Fibroblast of the aortic adventitia (primary cell): ENCODE data around the gene OSBPL1A. TPM values are rescaled to one million over a fixed set of nuclear protein-coding genes. Genes with fewer than 3 reads are reported as not detected.
A peak's percentile ranks its signal among the peaks of the same experiment; 100 is the strongest.

Experiments
- DNase-seq: peaks from one replicate; pipeline ENCODE4 v3.0.0-alpha.2; 2010; ENCODE audit warnings: low read depth
- H3K4me3 ChIP-seq: 2 replicates; pipeline ENCODE4 v1.5.1; 2011; ENCODE audit warnings: low read depth, mild to moderate bottlenecking, control low read depth, low read length, moderate library complexity
- total RNA-seq: library from RNA; depleted of rRNA; stranded (reverse); fragments of >200 nt; gene quantifications from 2 replicates; pipeline ENCODE4 v1.2.3, GENCODE V29; 2012; ENCODE audit warnings: low replicate concordance
- TF ChIP-seq, protein P1 (sequence below): IDR thresholded peaks from 2 replicates; pipeline ENCODE4 v1.5.1; 2011; ENCODE audit warnings: mild to moderate bottlenecking, low read length, control low read depth, inconsistent platforms; ENCODE audit not compliant: insufficient read depth

OSBPL1A gene
- total RNA-seq, 1 donor = 80.4 TPM

DNA sequence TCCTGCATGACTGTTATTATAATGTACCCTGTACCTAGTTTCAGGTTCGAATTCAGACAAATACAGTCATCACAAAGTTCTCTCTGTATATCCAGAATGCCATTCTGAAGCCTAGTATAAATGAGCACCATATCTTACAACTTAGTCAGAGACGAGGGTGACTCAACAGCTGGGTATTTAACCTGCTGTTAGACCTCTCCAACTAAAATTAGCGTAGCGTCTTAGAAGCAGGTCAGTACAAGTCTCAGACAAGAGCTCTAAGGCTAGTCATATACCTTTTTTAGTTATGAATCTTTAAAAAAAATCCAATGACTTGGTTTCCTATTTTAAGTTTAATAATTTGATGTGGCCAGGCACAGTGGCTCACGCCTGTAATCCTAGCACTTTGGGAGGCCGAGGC is 184.7 kb downstream of the OSBPL1A start:
- TF ChIP-seq, protein P1, sequence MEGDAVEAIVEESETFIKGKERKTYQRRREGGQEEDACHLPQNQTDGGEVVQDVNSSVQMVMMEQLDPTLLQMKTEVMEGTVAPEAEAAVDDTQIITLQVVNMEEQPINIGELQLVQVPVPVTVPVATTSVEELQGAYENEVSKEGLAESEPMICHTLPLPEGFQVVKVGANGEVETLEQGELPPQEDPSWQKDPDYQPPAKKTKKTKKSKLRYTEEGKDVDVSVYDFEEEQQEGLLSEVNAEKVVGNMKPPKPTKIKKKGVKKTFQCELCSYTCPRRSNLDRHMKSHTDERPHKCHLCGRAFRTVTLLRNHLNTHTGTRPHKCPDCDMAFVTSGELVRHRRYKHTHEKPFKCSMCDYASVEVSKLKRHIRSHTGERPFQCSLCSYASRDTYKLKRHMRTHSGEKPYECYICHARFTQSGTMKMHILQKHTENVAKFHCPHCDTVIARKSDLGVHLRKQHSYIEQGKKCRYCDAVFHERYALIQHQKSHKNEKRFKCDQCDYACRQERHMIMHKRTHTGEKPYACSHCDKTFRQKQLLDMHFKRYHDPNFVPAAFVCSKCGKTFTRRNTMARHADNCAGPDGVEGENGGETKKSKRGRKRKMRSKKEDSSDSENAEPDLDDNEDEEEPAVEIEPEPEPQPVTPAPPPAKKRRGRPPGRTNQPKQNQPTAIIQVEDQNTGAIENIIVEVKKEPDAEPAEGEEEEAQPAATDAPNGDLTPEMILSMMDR = no peak
- DNase-seq = peak; percentile 72
- no peak overlapping the region for H3K4me3 ChIP-seq

DNA sequence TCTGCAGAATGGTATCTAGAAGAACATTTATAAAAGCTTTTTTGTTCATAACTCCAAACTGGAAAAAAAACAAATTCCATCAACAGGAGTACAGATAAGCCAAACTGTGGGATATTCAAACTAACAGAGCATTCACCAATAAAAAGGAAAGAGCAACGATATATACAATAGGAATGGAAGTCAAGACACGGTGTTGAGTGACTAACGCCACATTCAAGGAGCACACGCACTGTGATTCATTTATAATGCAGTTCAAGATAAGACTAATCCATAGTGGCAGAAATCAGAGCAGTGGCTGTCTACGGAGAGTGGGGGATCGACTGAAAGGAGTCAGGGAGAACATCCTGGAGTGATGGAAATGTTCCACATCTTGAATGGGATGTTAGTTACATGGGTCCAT is 188.1 kb downstream of the OSBPL1A start:
- TF ChIP-seq, protein P1 = no peak
- no peak for DNase-seq

DNA sequence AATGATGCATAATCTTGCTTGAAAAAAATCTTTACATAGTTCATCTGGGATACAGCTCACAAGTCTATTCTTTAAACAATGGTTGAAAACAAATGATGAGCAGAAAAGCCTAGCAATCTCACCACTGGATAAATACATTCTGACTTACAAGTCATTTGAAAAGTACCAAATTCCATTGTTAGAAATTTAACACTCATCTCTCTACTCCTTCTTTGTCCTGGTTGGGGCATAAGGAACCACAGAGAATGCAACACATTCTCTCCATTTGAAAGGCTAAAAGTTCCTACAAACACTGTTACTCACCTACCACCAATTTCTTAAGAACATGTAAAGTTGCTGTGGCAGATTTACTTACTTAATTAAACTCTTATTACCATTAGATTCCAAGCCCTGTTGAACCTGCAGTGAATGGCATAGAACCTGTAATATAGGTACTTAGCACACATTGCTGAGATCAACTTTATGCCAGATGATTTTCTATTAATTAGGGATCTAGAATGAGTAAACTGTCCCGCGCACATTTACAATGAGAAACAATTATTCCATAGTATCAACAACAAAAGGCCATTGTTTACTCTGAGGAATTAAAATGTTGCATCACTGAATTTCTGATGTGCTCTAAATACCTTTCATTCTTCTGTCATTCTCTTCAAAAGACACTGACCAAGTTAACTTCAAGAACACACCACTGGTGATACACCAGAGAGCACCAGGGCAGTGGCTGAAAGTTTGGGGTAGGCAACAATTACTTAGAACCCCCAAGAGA is 189.2 kb downstream of the OSBPL1A start:
- no peak overlapping the region for H3K4me3 ChIP-seq
- TF ChIP-seq, protein P1 = no peak
- DNase-seq = no peak

More for the DNA sequence above, 188.1 kb downstream of the OSBPL1A start:
- H3K4me3 ChIP-seq = no peak overlapping the region

DNA sequence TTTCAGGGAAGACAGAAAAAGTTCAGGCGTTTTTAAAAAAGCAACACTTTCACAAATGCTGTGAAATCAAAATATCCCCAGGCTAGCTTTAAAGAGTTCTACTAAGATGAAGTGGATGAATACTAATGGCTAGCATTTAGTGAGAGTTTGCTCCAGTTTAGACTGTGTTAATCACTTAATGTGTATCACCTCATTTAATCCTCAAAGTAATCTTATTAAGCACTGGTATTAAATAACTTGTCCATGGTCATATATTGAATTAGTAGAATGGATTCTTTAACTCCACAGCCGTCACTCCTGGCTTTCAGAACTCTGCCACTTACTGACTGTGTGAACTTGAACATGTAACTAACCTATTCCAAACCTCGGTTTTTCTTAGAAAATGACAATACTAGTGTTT is 192.7 kb downstream of the OSBPL1A start:
- TF ChIP-seq, protein P1 = no peak
- DNase-seq = no peak
- H3K4me3 ChIP-seq = no peak overlapping the region

DNA sequence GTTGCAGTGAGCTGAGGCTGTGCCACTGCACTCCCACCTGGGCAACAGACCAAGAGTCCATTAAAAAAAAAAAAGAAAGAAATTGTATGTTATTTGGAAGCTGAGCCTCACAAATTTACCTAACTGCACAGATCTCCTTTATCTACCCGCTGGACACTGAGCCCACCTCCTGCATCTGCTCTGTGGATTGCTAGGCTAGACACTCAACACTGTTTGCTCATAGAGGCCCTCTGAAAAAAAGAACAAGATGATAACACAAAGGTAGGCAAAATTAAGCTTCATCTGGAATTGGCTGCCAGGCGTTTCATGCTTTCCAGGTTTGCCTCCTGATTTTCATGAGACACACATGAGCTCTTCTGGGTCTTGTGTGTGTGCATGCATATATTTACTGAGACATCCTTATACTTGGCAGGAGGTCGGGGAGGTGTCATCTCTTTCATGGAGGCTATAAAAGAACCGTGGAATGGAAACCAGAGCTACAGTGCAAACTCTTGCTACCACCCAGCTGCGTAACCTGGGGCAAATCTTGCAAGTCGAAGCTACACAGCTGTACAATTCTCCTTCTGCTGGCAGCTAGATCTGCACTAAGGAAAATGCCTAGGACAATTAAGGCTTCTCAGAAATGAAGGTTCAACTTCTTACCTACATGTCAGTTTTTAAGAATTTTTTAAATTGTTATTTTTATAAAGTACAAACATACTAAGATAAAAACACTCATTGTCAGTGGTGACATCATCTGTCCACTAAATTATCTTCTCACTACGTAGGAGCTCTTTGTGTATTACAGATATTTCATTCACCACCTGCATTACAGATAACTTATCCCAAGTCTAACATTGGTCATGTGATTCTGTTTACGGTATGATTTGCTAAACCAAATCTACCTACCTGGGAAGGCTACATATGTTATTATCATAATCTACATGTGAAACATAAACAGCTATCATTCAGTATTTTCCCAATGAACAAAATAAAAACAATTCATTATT is 195.6 kb downstream of the OSBPL1A start:
- no peak for DNase-seq
- TF ChIP-seq, protein P1 = no peak
- no peak overlapping the region for H3K4me3 ChIP-seq

DNA sequence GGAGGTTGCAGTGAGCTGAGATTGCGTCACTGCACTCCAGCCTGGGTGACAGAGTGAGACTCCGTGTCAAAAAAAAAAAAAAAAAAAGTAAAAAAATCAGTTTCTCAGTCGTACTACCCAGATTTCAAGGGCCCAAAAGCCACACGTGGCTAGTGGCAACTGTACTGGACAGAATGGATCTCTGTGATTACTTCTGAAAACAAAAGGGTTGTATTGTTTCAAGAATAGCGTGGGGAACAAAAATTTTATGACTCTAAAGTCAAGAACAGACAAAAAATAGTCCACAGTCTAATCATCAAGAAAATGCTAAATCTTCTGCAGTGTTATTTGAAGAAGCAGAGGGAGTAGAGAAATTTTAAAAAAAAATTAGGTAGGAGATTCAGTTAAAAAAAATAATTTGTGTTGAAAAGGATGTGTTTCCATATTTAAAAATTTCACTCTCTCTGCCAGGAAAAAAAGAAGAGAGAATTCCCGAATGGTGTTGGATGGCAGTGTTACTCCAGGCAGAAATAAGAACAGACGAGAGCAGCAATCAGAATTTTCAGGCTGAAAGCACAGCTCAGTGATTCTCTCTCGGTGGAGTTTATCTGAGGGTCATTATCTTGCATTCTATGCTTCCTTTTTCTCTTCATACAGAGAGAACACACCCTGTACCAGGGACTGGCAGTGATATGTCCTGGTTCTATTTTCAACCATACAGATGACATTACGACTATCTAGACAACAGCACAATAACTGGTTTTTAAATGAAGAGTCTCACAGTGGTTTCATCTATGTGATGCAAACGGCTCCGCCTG is 196.9 kb downstream of the OSBPL1A start:
- no peak for DNase-seq
- H3K4me3 ChIP-seq = no peak overlapping the region
- TF ChIP-seq, protein P1 = no peak
